HEK293 (cell line): ENCODE results near the gene ZAR1.

Experiments
- ATF2 ChIP-seq: fragments of 450-650 bp; formaldehyde crosslinking; IDR thresholded peaks from 2 replicates; pipeline ENCODE4 v1.5.1; 2016; ENCODE audit warnings: missing biosample characterization, missing genetic modification characterization, low read depth
- BCL11B ChIP-seq: fragments of 450-650 bp; formaldehyde crosslinking; IDR thresholded peaks from 2 replicates; pipeline ENCODE4 v1.5.1; 2016; ENCODE audit warnings: low read depth, missing biosample characterization, missing genetic modification characterization
- CTCF ChIP-seq: fragments of 450-650 bp; formaldehyde crosslinking; IDR thresholded peaks from 2 replicates; pipeline ENCODE4 v1.5.1; 2016; ENCODE audit warnings: missing biosample characterization, missing genetic modification characterization
- KLF8 ChIP-seq: fragments of 450-650 bp; formaldehyde crosslinking; IDR thresholded peaks from 2 replicates; pipeline ENCODE4 v1.5.1; 2016; ENCODE audit warnings: missing biosample characterization, missing genetic modification characterization
- TCF7L2 ChIP-seq: IDR thresholded peaks from 2 replicates; pipeline ENCODE4 v1.6.1; 2011; ENCODE audit warnings: low read depth, mild to moderate bottlenecking, inconsistent platforms, low read length, moderate library complexity, borderline replicate concordance
- ZBTB7A ChIP-seq: fragments of 450-650 bp; formaldehyde crosslinking; IDR thresholded peaks from 2 replicates; pipeline ENCODE4 v1.5.1; 2016; ENCODE audit warnings: low read depth, missing biosample characterization, missing genetic modification characterization
- ZEB2 ChIP-seq: fragments of 450-650 bp; formaldehyde crosslinking; IDR thresholded peaks from 2 replicates; pipeline ENCODE4 v1.5.1; 2016; ENCODE audit warnings: missing biosample characterization, missing genetic modification characterization
- ZNF114 ChIP-seq: fragments of 450-650 bp; formaldehyde crosslinking; IDR thresholded peaks from 2 replicates; pipeline ENCODE4 v1.5.0; 2017; ENCODE audit warnings: missing biosample characterization, missing genetic modification characterization

GRCh38 chr4:48475770-48476169 lies 14.3 kb upstream of the ZAR1 start:
- TF ChIP-seq CTCF (no peak), ZBTB7A (tag by site-specific recombination) (no peak), BCL11B (tag by site-specific recombination) (no peak), ZNF114 (tag by site-specific recombination) (no peak), KLF8 (tag by site-specific recombination) (no peak), ATF2 (tag by site-specific recombination) (no peak), TCF7L2 (no peak), ZEB2 (tag by site-specific recombination) (no peak)
